Epidermal melanocyte (primary cell): Measurements from ENCODE around the gene PYGO2.
"Not testable (repeated sequence)": the region's sequence is repeated elsewhere in the genome, so short reads cannot be mapped to it uniquely, and the experiment has no call there.

Source experiments
- DNase-seq: peaks from one replicate; pipeline ENCODE4 v3.0.0; 2011; ENCODE audit warnings: low spot score; ENCODE audit not compliant: insufficient read length

The PYGO2 gene

GRCh38 chr1:154911691-154912550 is 49.7 kb downstream of the PYGO2 start:
- no peak for DNase-seq

DNA sequence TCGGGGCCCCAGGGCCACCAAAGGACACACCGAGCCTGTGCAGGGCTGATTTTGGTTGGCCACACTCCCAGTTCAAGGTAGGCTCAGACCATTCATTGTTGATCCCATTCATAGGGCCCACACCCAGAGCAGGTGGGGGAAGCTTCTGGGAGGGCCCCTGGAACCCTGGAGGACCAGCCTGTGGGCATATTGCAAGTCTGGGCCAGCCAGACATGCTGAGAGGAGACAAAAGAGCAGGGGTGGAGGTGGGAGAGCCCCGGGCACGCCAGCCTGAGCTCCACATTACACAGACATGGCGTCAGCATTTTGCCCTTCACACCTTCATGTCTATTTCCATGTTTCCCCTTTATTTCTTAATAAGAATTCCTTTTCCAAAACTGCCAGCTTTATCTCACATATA is 50.7 kb downstream of the PYGO2 start:
- no peak for DNase-seq

DNA sequence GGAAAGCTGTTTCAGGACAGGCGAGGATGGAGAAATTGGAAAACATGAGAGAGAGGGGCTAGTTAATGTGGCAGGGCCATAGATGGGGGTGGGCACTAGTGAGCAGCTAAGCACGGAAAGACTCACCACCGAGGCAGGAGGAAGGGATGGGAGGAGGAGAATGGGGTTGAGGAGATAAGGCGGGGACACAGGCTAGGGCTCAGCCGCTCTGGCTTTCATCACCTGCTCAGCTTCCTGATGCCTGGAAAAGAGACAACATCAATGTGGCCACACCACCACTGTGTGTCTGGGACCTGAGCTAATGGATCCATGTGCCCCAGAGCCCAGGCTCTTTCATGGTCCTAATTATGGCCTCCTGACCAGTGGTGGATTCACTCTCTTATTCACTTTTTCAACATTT is 52.6 kb downstream of the PYGO2 start:
- DNase-seq, result no peak

- not testable (repeated sequence) for DNase-seq
Observed at GRCh38 chr1:154908129-154908528, 53.5 kb downstream of the PYGO2 start.
